HepG2 (cell line): Measurements from ENCODE around the gene MST1R. TPM values are rescaled to one million over a fixed set of nuclear protein-coding genes. Genes with fewer than 3 reads are reported as not detected.
A peak's percentile ranks its signal among the peaks of the same experiment; 100 is the strongest.

Experiments
- ATRX ChIP-seq: sonication (generic); formaldehyde crosslinking; IDR thresholded peaks from 2 replicates; pipeline ENCODE4 v1.4.0; 2020; ENCODE audit warnings: missing genetic modification reagents, borderline replicate concordance
- CSRNP2 ChIP-seq: sonication (generic); formaldehyde crosslinking; conservative IDR thresholded peaks from 2 replicates; pipeline ENCODE4 v1.8.0; 2022; ENCODE audit warnings: low read depth, missing genetic modification reagents
- ISX ChIP-seq: sonication (generic); formaldehyde crosslinking; conservative IDR thresholded peaks from 2 replicates; pipeline ENCODE4 v1.5.0; 2020; ENCODE audit warnings: missing genetic modification reagents
- MEIS2 ChIP-seq: sonication (generic); formaldehyde crosslinking; IDR thresholded peaks from 2 replicates; pipeline ENCODE4 v1.9.0; 2021; ENCODE audit warnings: mild to moderate bottlenecking, missing genetic modification reagents
- SNAPC2 ChIP-seq: sonication (generic); formaldehyde crosslinking; IDR thresholded peaks from 2 replicates; pipeline ENCODE4 v1.8.1; 2022; ENCODE audit warnings: mild to moderate bottlenecking, missing genetic modification reagents
- ZBED4 ChIP-seq: sonication (generic); formaldehyde crosslinking; IDR thresholded peaks from 2 replicates; pipeline ENCODE4 v1.4.0; 2020; ENCODE audit warnings: missing genetic modification reagents, borderline replicate concordance
- ZBTB3 ChIP-seq: sonication (generic); formaldehyde crosslinking; IDR thresholded peaks from 2 replicates; pipeline ENCODE4 v1.4.0; 2020; ENCODE audit warnings: low read depth, mild to moderate bottlenecking, moderate library complexity, missing genetic modification reagents, borderline replicate concordance
- ZFY ChIP-seq: sonication (generic); formaldehyde crosslinking; IDR thresholded peaks from 2 replicates; pipeline ENCODE4 v1.4.0; 2020; ENCODE audit warnings: missing genetic modification reagents
- ZNF251 ChIP-seq: sonication (generic); formaldehyde crosslinking; IDR thresholded peaks from 2 replicates; pipeline ENCODE4 v1.9.0; 2021; ENCODE audit warnings: mild to moderate bottlenecking, missing genetic modification reagents
- ZNF256 ChIP-seq: sonication (generic); formaldehyde crosslinking; conservative IDR thresholded peaks from 2 replicates; pipeline ENCODE4 v1.4.0; 2020; ENCODE audit warnings: missing genetic modification reagents
- ZNF263 ChIP-seq: sonication (generic); formaldehyde crosslinking; IDR thresholded peaks from 2 replicates; pipeline ENCODE4 v1.4.0; 2020; ENCODE audit warnings: missing genetic modification reagents
- ZNF549 ChIP-seq: sonication (generic); formaldehyde crosslinking; IDR thresholded peaks from 2 replicates; pipeline ENCODE4 v1.5.0; 2020; ENCODE audit warnings: missing genetic modification reagents
- ZNF556 ChIP-seq: sonication (generic); formaldehyde crosslinking; IDR thresholded peaks from 2 replicates; pipeline ENCODE4 v1.4.0; 2020; ENCODE audit warnings: mild to moderate bottlenecking, missing genetic modification reagents, borderline replicate concordance
- ZNF563 ChIP-seq: sonication (generic); formaldehyde crosslinking; IDR thresholded peaks from 2 replicates; pipeline ENCODE4 v1.8.0; 2022; ENCODE audit warnings: mild to moderate bottlenecking, moderate library complexity, missing genetic modification reagents
- ZNF746 ChIP-seq: sonication (generic); formaldehyde crosslinking; IDR thresholded peaks from 2 replicates; pipeline ENCODE4 v1.8.0; 2022; ENCODE audit warnings: mild to moderate bottlenecking, missing genetic modification reagents
- ZNF780A ChIP-seq: sonication (generic); formaldehyde crosslinking; IDR thresholded peaks from 2 replicates; pipeline ENCODE4 v1.8.0; 2022; ENCODE audit warnings: mild to moderate bottlenecking, missing genetic modification reagents, moderate library complexity
- polyA plus RNA-seq, 8 experiments: library from polyadenylated mRNA; depleted of rRNA in 3 of 8; stranded (reverse) in 7 of 8; unstranded in 1 of 8; fragments of >200 nt; fragmentation: Illumina TruSeq in 4 of 8; extraction: Trizol in 4 of 8; gene quantifications; 2 replicates each; pipeline versions ENCODE4 v1.2.1 to v1.2.3, GENCODE V29; 2011 to 2016; ENCODE audit warnings: low read depth in 4 of 8, missing spikeins in 1 of 8, mixed read lengths in 1 of 8; ENCODE audit not compliant: insufficient read depth in 1 of 8
- total RNA-seq, 5 experiments: library from RNA; depleted of rRNA; stranded (reverse); fragments of >200 nt; fragmentation: Illumina TruSeq; extraction: Trizol; gene quantifications; 2 replicates each; pipeline ENCODE4 v1.2.3, GENCODE V29; 2016; ENCODE audit warnings: low read depth in 1 of 5
- TF ChIP-seq, protein P1 (sequence below): sonication (generic); formaldehyde crosslinking; conservative IDR thresholded peaks from 2 replicates; pipeline ENCODE4 v1.4.0; 2020; ENCODE audit warnings: mild to moderate bottlenecking, missing genetic modification reagents, moderate library complexity
- TF ChIP-seq, protein P2 (sequence below): sonication (generic); formaldehyde crosslinking; IDR thresholded peaks from 2 replicates; pipeline ENCODE4 v1.5.1; 2020; ENCODE audit warnings: mild to moderate bottlenecking, missing genetic modification reagents, borderline replicate concordance

The MST1R gene
- total and polyA plus RNA-seq, 2 of the 13 experiments (the other 11 are each of a cell fraction or from before 2014, with no cell fraction given): 0.11 to 0.77 TPM

GRCh38 chr3:49939858-49940666 is 36.4 kb upstream of the MST1R start, which contains the start of gene RBM6 (continued):
- TF ChIP-seq, protein P1, sequence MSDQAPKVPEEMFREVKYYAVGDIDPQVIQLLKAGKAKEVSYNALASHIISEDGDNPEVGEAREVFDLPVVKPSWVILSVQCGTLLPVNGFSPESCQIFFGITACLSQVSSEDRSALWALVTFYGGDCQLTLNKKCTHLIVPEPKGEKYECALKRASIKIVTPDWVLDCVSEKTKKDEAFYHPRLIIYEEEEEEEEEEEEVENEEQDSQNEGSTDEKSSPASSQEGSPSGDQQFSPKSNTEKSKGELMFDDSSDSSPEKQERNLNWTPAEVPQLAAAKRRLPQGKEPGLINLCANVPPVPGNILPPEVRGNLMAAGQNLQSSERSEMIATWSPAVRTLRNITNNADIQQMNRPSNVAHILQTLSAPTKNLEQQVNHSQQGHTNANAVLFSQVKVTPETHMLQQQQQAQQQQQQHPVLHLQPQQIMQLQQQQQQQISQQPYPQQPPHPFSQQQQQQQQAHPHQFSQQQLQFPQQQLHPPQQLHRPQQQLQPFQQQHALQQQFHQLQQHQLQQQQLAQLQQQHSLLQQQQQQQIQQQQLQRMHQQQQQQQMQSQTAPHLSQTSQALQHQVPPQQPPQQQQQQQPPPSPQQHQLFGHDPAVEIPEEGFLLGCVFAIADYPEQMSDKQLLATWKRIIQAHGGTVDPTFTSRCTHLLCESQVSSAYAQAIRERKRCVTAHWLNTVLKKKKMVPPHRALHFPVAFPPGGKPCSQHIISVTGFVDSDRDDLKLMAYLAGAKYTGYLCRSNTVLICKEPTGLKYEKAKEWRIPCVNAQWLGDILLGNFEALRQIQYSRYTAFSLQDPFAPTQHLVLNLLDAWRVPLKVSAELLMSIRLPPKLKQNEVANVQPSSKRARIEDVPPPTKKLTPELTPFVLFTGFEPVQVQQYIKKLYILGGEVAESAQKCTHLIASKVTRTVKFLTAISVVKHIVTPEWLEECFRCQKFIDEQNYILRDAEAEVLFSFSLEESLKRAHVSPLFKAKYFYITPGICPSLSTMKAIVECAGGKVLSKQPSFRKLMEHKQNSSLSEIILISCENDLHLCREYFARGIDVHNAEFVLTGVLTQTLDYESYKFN (CRISPR knock-in tag): peak; percentile 57
- TF ChIP-seq ZNF251 (CRISPR knock-in tag) (no peak), ZNF256 (CRISPR knock-in tag) (0 out of 2 replicates have a peak, but pooled peaks have one; percentile 57), MEIS2 (CRISPR knock-in tag) (no peak; the same call in 1 of the 2 replicates), ZNF563 (CRISPR knock-in tag) (peak; percentile 85; the same call in 1 of the 2 replicates), ZNF263 (CRISPR knock-in tag) (peak; percentile 65; the same call in 1 of the 2 replicates), CSRNP2 (CRISPR knock-in tag) (no peak), ZNF780A (0 out of 2 replicates have a peak, but pooled peaks have one; percentile 39), SNAPC2 (CRISPR knock-in tag) (no peak), ZFY (CRISPR knock-in tag) (peak; percentile 100), ZNF746 (0 out of 2 replicates have a peak, but pooled peaks have one; percentile 18), ZBED4 (CRISPR knock-in tag) (peak; percentile 80; the same call in 1 of the 2 replicates), ATRX (CRISPR knock-in tag) (no peak), ZNF556 (CRISPR knock-in tag) (peak; percentile 47; the same call in 1 of the 2 replicates), ZBTB3 (CRISPR knock-in tag) (no peak; the same call in 1 of the 2 replicates), ISX (peak; percentile 84; the same call in 1 of the 2 replicates), ZNF549 (CRISPR knock-in tag) (no peak)
- TF ChIP-seq, protein P2, sequence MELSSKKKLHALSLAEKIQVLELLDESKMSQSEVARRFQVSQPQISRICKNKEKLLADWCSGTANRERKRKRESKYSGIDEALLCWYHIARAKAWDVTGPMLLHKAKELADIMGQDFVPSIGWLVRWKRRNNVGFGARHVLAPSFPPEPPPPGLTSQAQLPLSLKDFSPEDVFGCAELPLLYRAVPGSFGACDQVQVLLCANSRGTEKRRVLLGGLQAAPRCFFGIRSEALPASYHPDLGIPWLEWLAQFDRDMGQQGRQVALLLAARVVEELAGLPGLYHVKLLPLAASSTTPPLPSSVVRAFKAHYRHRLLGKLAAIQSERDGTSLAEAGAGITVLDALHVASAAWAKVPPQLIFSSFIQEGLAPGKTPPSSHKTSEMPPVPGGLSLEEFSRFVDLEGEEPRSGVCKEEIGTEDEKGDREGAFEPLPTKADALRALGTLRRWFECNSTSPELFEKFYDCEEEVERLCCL (CRISPR knock-in tag): no peak; the same call in 1 of the 2 replicates
